Neural crest cell (in vitro differentiated cells): Measurements from ENCODE around the gene KIF3B. TPM values are rescaled to one million over a fixed set of nuclear protein-coding genes. Genes with fewer than 3 reads are reported as not detected.

Source experiments
- DNase-seq: peaks from one replicate; pipeline ENCODE4 v3.0.0; 2021; ENCODE audit warnings: low read depth, mixed read lengths, low spot score
- H3K27ac Mint-ChIP-seq: one replicate; pipeline ENCODE4 v1.8.0; 2021; ENCODE audit warnings: mild to moderate bottlenecking, mixed read lengths; ENCODE audit not compliant: unreplicated experiment
- H3K27me3 Mint-ChIP-seq: 2 replicates; pipeline ENCODE4 v1.8.0; 2021; ENCODE audit warnings: low read depth, mild to moderate bottlenecking, mixed read lengths
- H3K36me3 Mint-ChIP-seq: 2 replicates; pipeline ENCODE4 v1.8.0; 2021; ENCODE audit warnings: low read depth, mild to moderate bottlenecking, mixed read lengths
- H3K4me1 Mint-ChIP-seq: 2 replicates; pipeline ENCODE4 v1.8.0; 2021; ENCODE audit warnings: mixed read lengths
- H3K4me3 Mint-ChIP-seq: one replicate; pipeline ENCODE4 v1.8.0; 2021; ENCODE audit warnings: mild to moderate bottlenecking, mixed read lengths
- H3K9me3 Mint-ChIP-seq: 2 replicates; pipeline ENCODE4 v1.8.0; 2021; ENCODE audit warnings: mixed read lengths
- CTCF ChIP-seq: fragments of 200-600 bp; sonication (generic); conservative IDR thresholded peaks from 2 replicates; pipeline ENCODE4 v1.5.0; 2021; ENCODE audit warnings: antibody characterized with exemption, mild to moderate bottlenecking
- total RNA-seq: library from RNA; stranded (reverse); gene quantifications from 2 replicates; pipeline ENCODE4 v1.2.1, GENCODE V29; 2021

Gene KIF3B
- total RNA-seq, 1 donor from 2014 or later, result 45.5 TPM

- Mint-ChIP-seq H3K4me3 (no peak overlapping the region), H3K36me3 (peaks cover 8% of the 10 kb centered on the region), H3K27ac (no peak overlapping the region), H3K27me3 (no peaks in the 10 kb centered on the region), H3K4me1 (peaks cover 6% of the 10 kb centered on the region), H3K9me3 (no peaks in the 10 kb centered on the region)
- no peak for DNase-seq
- no peak for TF ChIP-seq CTCF
Observed at GRCh38 chr20:32332614-32333013, 55.2 kb downstream of the KIF3B start.

- no peak for TF ChIP-seq CTCF
- Mint-ChIP-seq H3K27me3 (no peaks in the 10 kb centered on the region), H3K27ac (no peak overlapping the region), H3K4me1 (peaks cover 6% of the 10 kb centered on the region), H3K9me3 (no peaks in the 10 kb centered on the region), H3K36me3 (peaks cover 8% of the 10 kb centered on the region), H3K4me3 (no peak overlapping the region)
- no peak for DNase-seq
Observed at GRCh38 chr20:32333181-32333987, 55.9 kb downstream of the KIF3B start.

- Mint-ChIP-seq H3K27ac (no peak overlapping the region), H3K4me3 (no peak overlapping the region)
- TF ChIP-seq CTCF, result no peak
Observed at GRCh38 chr20:32333988-32334885, 56.8 kb downstream of the KIF3B start.

GRCh38 chr20:32336918-32337347, 59.5 kb downstream of the KIF3B start:
- Mint-ChIP-seq H3K4me3 (no peak overlapping the region), H3K36me3 (peaks cover 7% of the 10 kb centered on the region), H3K9me3 (no peaks in the 10 kb centered on the region), H3K27me3 (no peaks in the 10 kb centered on the region), H3K27ac (no peak overlapping the region), H3K4me1 (peaks cover 6% of the 10 kb centered on the region)
- TF ChIP-seq CTCF, result peak; percentile 72
- no peak for DNase-seq

More at GRCh38 chr20:32333988-32334885, 56.8 kb downstream of the KIF3B start:
- H3K27me3 Mint-ChIP-seq, result no peaks in the 10 kb centered on the region
- peaks cover 8% of the 10 kb centered on the region for H3K36me3 Mint-ChIP-seq
- H3K4me1 Mint-ChIP-seq, result peaks cover 6% of the 10 kb centered on the region
- no peak for DNase-seq
- H3K9me3 Mint-ChIP-seq, result no peaks in the 10 kb centered on the region

GRCh38 chr20:32337937-32338661, 60.6 kb downstream of the KIF3B start:
- no peak for TF ChIP-seq CTCF

More at GRCh38 chr20:32337937-32338661, 60.6 kb downstream of the KIF3B start:
- no peak for DNase-seq
- Mint-ChIP-seq H3K4me1 (peaks cover 6% of the 10 kb centered on the region), H3K27me3 (no peaks in the 10 kb centered on the region), H3K9me3 (no peaks in the 10 kb centered on the region), H3K4me3 (no peak overlapping the region), H3K36me3 (peaks cover 2% of the 10 kb centered on the region), H3K27ac (peak overlapping the region; percentile 36)
